PC-3 (cell line): ENCODE data around the gene AWAT2. TPM values are rescaled to one million over a fixed set of nuclear protein-coding genes. Genes with fewer than 3 reads are reported as not detected.
"Not testable (repeated sequence)": the region's sequence is repeated elsewhere in the genome, so short reads cannot be mapped to it uniquely, and the experiment has no call there.

Experiments
- ATAC-seq: fragments of 200-7000 bp; cut with Tn5 transposase; 2 replicates; pipeline ENCODE4 v1.9.1; 2020; ENCODE audit warnings: mild to moderate bottlenecking, moderate library complexity
- BruUV-seq: library from RNA; stranded (reverse); fragments of 400-500 nt; replicated peaks from 2 replicates; lab custom pipeline; 2021; lab: Mats Ljungman, UMichigan
- CTCF ChIA-PET: fragments of 300-600 bp; sonication (Branson Sonifier 250); formaldehyde crosslinking; loops from one replicate; lab custom pipeline; 2022; ENCODE audit warnings: antibody characterized with exemption; lab: Charles Lee
- POLR2A ChIA-PET: fragments of 300-600 bp; sonication (Branson Sonifier 250); formaldehyde crosslinking; loops from one replicate; lab custom pipeline; 2022; ENCODE audit warnings: antibody characterized with exemption; ENCODE audit not compliant: unreplicated experiment; lab: Charles Lee
- DNase-seq: peaks from one replicate; pipeline ENCODE4 v3.0.0-alpha.2; 2015
- H2AFZ ChIP-seq: fragments of 300-600 bp; sonication (generic); 2 replicates; pipeline ENCODE4 v1.6.0; 2016; ENCODE audit warnings: antibody characterized with exemption, low read length
- H3F3A ChIP-seq: fragments of 300-600 bp; sonication (generic); one replicate; pipeline ENCODE4 v1.6.0; 2017; ENCODE audit warnings: antibody characterized with exemption, low read length, control low read depth, mild to moderate bottlenecking; ENCODE audit not compliant: unreplicated experiment
- H3K27ac ChIP-seq: fragments of 300-600 bp; sonication (generic); 2 replicates; pipeline ENCODE4 v1.5.1; 2016; ENCODE audit warnings: mild to moderate bottlenecking, low read length
- H3K27me3 ChIP-seq: fragments of 300-600 bp; sonication (generic); 2 replicates; pipeline ENCODE4 v1.6.1; 2016; ENCODE audit warnings: low read length, mixed read lengths
- H3K36me3 ChIP-seq: fragments of 300-600 bp; sonication (generic); 2 replicates; pipeline ENCODE4 v1.6.1; 2016; ENCODE audit warnings: low read depth, mixed run types, low read length, mixed read lengths
- H3K4me1 ChIP-seq: fragments of 300-600 bp; sonication (generic); 2 replicates; pipeline ENCODE4 v1.5.1; 2016; ENCODE audit warnings: low read length; ENCODE audit not compliant: insufficient read depth
- H3K4me2 ChIP-seq: fragments of 300-600 bp; sonication (generic); 2 replicates; pipeline ENCODE4 v1.6.0; 2016; ENCODE audit warnings: low read length
- H3K4me3 ChIP-seq: fragments of 300-600 bp; sonication (generic); 2 replicates; pipeline ENCODE4 v1.5.1; 2016; ENCODE audit warnings: mild to moderate bottlenecking, low read length, mixed read lengths
- H3K79me2 ChIP-seq: fragments of 300-600 bp; sonication (generic); 2 replicates; pipeline ENCODE4 v1.6.1; 2017; ENCODE audit warnings: low read length, mixed read lengths
- H3K9ac ChIP-seq: fragments of 300-600 bp; sonication (generic); 2 replicates; pipeline ENCODE4 v1.6.0; 2016; ENCODE audit warnings: mild to moderate bottlenecking, low read length
- H3K9me2 ChIP-seq: fragments of 300-600 bp; sonication (generic); replicated peaks from 2 replicates; pipeline ENCODE4 v1.6.1; 2016; ENCODE audit warnings: mixed run types, low read length, mixed read lengths
- H3K9me3 ChIP-seq: fragments of 300-600 bp; sonication (generic); 2 replicates; pipeline ENCODE4 v1.6.1; 2016; ENCODE audit warnings: low read length, mixed read lengths
- H4K20me1 ChIP-seq: fragments of 300-600 bp; sonication (generic); 2 replicates; pipeline ENCODE4 v1.6.1; 2016; ENCODE audit warnings: low read length, mixed read lengths
- CTCF ChIP-seq: fragments of 300-600 bp; sonication (generic); conservative IDR thresholded peaks from 2 replicates; pipeline ENCODE4 v1.5.1; 2017; ENCODE audit warnings: antibody characterized with exemption, low read depth, mild to moderate bottlenecking, low read length
- EZH2 ChIP-seq: fragments of 300-600 bp; sonication (generic); IDR thresholded peaks from one replicate; pipeline ENCODE4 v1.6.1; 2017; ENCODE audit warnings: antibody characterized with exemption, mild to moderate bottlenecking, low read length; ENCODE audit not compliant: unreplicated experiment
- EZH2phosphoT487 ChIP-seq: fragments of 300-600 bp; sonication (generic); IDR thresholded peaks from 2 replicates; pipeline ENCODE4 v1.6.1; 2018; ENCODE audit warnings: mild to moderate bottlenecking, antibody characterized with exemption, low read length, borderline replicate concordance
- intact Hi-C: fragments of 100-400 bp; cut with micrococcal nuclease; formaldehyde crosslinking; loops from 2 replicates; pipeline ENCODE4 v1.9.0; 2023
- total RNA-seq: library from RNA; depleted of rRNA; stranded (reverse); fragments of >200 nt; gene quantifications from 2 replicates; pipeline ENCODE4 v1.2.3, GENCODE V29; 2014

AWAT2 gene
- total RNA-seq, 1 experiment from 2014 or later = not detected

DNA sequence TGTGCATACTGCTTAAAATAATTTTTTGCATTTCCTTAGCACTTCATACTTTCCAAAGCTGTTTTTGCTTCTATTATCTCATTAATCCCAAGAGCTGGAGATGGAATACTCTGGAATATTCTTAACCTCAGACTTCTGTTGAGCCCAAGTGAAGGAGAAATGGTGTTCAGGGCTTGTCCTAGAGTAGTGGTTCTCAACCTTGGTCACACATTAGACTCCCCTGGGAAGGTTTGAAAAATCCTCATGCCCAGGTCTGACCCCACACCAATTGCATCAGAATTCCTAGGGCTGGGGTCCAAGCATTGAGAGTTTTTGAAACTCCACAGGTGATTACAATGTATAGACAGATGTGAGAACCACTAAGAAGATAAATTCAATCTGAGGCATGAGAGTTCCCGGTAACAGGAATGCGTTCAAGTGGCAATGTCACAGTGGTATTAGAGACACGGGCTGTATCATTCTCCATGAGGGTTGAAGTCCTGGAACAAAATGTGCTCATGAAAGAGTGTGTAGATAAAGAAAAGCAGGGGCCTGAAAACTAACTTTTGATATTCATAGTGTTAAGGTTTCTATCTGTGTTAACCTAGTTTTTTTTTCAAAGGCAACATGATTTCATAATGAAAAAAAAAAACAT, 47.9 kb downstream of the AWAT2 start:
- Histone ChIP-seq H3K27me3 (no peaks in the 10 kb centered on the region), H3K9ac (no peak overlapping the region), H3K36me3 (no peaks in the 10 kb centered on the region), H3K4me3 (no peak overlapping the region), H2AFZ (no peak overlapping the region), H3K9me2 (no peaks in the 10 kb centered on the region), H3K4me1 (no peaks in the 10 kb centered on the region), H3K79me2 (no peaks in the 10 kb centered on the region), H3K4me2 (no peak overlapping the region), H4K20me1 (no peaks in the 10 kb centered on the region), H3F3A (no peaks in the 10 kb centered on the region), H3K27ac (no peak overlapping the region), H3K9me3 (no peaks in the 10 kb centered on the region)
- POLR2A ChIA-PET = no interaction called here
- no peak for TF ChIP-seq EZH2
- TF ChIP-seq CTCF = no peak
- no peak for TF ChIP-seq EZH2phosphoT487
- intact Hi-C loops = no loop called here
- DNase-seq = no peak
- CTCF ChIA-PET = no interaction called here
- no peak for ATAC-seq
- no TSS peak for BruUV-seq

- Histone ChIP-seq H3K4me2 (no peak overlapping the region), H3K9me2 (no peaks in the 10 kb centered on the region), H3K4me3 (no peak overlapping the region), H3K9ac (no peak overlapping the region), H3K27ac (no peak overlapping the region), H2AFZ (no peak overlapping the region), H4K20me1 (no peaks in the 10 kb centered on the region), H3K4me1 (no peaks in the 10 kb centered on the region), H3F3A (no peaks in the 10 kb centered on the region), H3K9me3 (no peaks in the 10 kb centered on the region), H3K79me2 (no peaks in the 10 kb centered on the region), H3K36me3 (no peaks in the 10 kb centered on the region), H3K27me3 (no peaks in the 10 kb centered on the region)
- no peak for ATAC-seq
- CTCF ChIA-PET = no interaction called here
- DNase-seq = no peak
- intact Hi-C loops = no loop called here
- TF ChIP-seq CTCF (no peak), EZH2phosphoT487 (no peak), EZH2 (no peak)
- POLR2A ChIA-PET = no interaction called here
- BruUV-seq = no TSS peak
Measured at GRCh38 chrX:70001269-70001668, 48.5 kb downstream of the AWAT2 start.

GRCh38 chrX:69998299-69998698, 51.4 kb downstream of the AWAT2 start:
- H3K4me3 ChIP-seq, H3K4me1 ChIP-seq, H3K4me2 ChIP-seq, H3F3A ChIP-seq, H3K9me2 ChIP-seq, H3K9me3 ChIP-seq, DNase-seq, H4K20me1 ChIP-seq, H3K27ac ChIP-seq, BruUV-seq, H3K27me3 ChIP-seq, H3K79me2 ChIP-seq, POLR2A ChIA-PET, intact Hi-C loops, H3K36me3 ChIP-seq, CTCF ChIA-PET, ATAC-seq, H2AFZ ChIP-seq, H3K9ac ChIP-seq: not testable (repeated sequence)
